HepG2 (cell line): Measurements from ENCODE around the gene KXD1. TPM values are rescaled to one million over a fixed set of nuclear protein-coding genes. Genes with fewer than 3 reads are reported as not detected.
A peak's percentile ranks its signal among the peaks of the same experiment; 100 is the strongest.

Experiments used
- ARNT2 ChIP-seq: sonication (generic); formaldehyde crosslinking; IDR thresholded peaks from 2 replicates; pipeline ENCODE4 v1.8.0; 2022; ENCODE audit warnings: mild to moderate bottlenecking, low read depth, missing genetic modification reagents, moderate library complexity
- ELF3 ChIP-seq: IDR thresholded peaks from 2 replicates; pipeline ENCODE4 v1.6.1; 2016; ENCODE audit warnings: missing genetic modification reagents, missing compliant biosample characterization
- FOSL2 ChIP-seq: sonication (generic); formaldehyde crosslinking; IDR thresholded peaks from 2 replicates; pipeline ENCODE4 v1.4.0; 2020; ENCODE audit warnings: missing genetic modification reagents
- GABPA ChIP-seq, 2 experiments: IDR thresholded peaks; 2 replicates each; pipeline ENCODE4 v1.6.1; 2011 to 2016; ENCODE audit warnings: low read depth in 2 of 2, low read length in 1 of 2, missing biosample characterization in 1 of 2, missing genetic modification characterization in 1 of 2
- GLI4 ChIP-seq: sonication (generic); formaldehyde crosslinking; IDR thresholded peaks from 2 replicates; pipeline ENCODE4 v1.5.1; 2020; ENCODE audit warnings: missing genetic modification reagents, mild to moderate bottlenecking, moderate library complexity, borderline replicate concordance
- MED8 ChIP-seq: sonication (generic); formaldehyde crosslinking; IDR thresholded peaks from 2 replicates; pipeline ENCODE4 v1.8.1; 2023; ENCODE audit warnings: mild to moderate bottlenecking, missing genetic modification reagents; ENCODE audit not compliant: insufficient replicate concordance
- MTA3 ChIP-seq: sonication (generic); formaldehyde crosslinking; IDR thresholded peaks from 2 replicates; pipeline ENCODE4 v1.4.0; 2020; ENCODE audit warnings: missing genetic modification reagents
- NCOA1 ChIP-seq: sonication (generic); formaldehyde crosslinking; IDR thresholded peaks from 2 replicates; pipeline ENCODE4 v1.9.0; 2021; ENCODE audit warnings: missing genetic modification reagents
- NR1H2 ChIP-seq: sonication (generic); formaldehyde crosslinking; IDR thresholded peaks from 2 replicates; pipeline ENCODE4 v1.8.1; 2022; ENCODE audit warnings: low read depth, missing genetic modification reagents, borderline replicate concordance
- NR2F6 ChIP-seq, 2 experiments: IDR thresholded peaks; 2 replicates each; pipeline ENCODE4 v1.6.1; 2016; ENCODE audit warnings: antibody characterized with exemption in 1 of 2, mild to moderate bottlenecking in 1 of 2
- PLRG1 ChIP-seq: fragments of 450-650 bp; conservative IDR thresholded peaks from 2 replicates; pipeline ENCODE4 v1.6.1; 2016
- ZNF615 ChIP-seq: sonication (generic); formaldehyde crosslinking; IDR thresholded peaks from 2 replicates; pipeline ENCODE4 v1.5.0; 2020; ENCODE audit warnings: mild to moderate bottlenecking, missing genetic modification reagents, borderline replicate concordance
- ZNF737 ChIP-seq: sonication (generic); formaldehyde crosslinking; IDR thresholded peaks from 2 replicates; pipeline ENCODE4 v1.5.0; 2020; ENCODE audit warnings: missing genetic modification reagents, mild to moderate bottlenecking, borderline replicate concordance
- polyA plus RNA-seq, 8 experiments: library from polyadenylated mRNA; depleted of rRNA in 3 of 8; stranded (reverse) in 7 of 8; unstranded in 1 of 8; fragments of >200 nt; fragmentation: Illumina TruSeq in 4 of 8; extraction: Trizol in 4 of 8; gene quantifications; 2 replicates each; pipeline versions ENCODE4 v1.2.1 to v1.2.3, GENCODE V29; 2011 to 2016; ENCODE audit warnings: low read depth in 4 of 8, missing spikeins in 1 of 8, mixed read lengths in 1 of 8; ENCODE audit not compliant: insufficient read depth in 1 of 8
- total RNA-seq, 5 experiments: library from RNA; depleted of rRNA; stranded (reverse); fragments of >200 nt; fragmentation: Illumina TruSeq; extraction: Trizol; gene quantifications; 2 replicates each; pipeline ENCODE4 v1.2.3, GENCODE V29; 2016; ENCODE audit warnings: low read depth in 1 of 5
- TF ChIP-seq, protein P1 (sequence below): sonication (generic); formaldehyde crosslinking; IDR thresholded peaks from 2 replicates; pipeline ENCODE4 v1.4.0; 2020; ENCODE audit warnings: missing genetic modification reagents
- TF ChIP-seq, protein P2 (sequence below): sonication (generic); formaldehyde crosslinking; IDR thresholded peaks from 2 replicates; pipeline ENCODE4 v1.4.0; 2020; ENCODE audit warnings: missing genetic modification reagents
- TF ChIP-seq, protein P3 (sequence below): sonication (generic); formaldehyde crosslinking; IDR thresholded peaks from 2 replicates; pipeline ENCODE4 v1.4.0; 2020; ENCODE audit warnings: missing genetic modification reagents; ENCODE audit errors: not compliant biosample characterization

KXD1 gene
- total and polyA plus RNA-seq, 2 of the 13 experiments (the other 11 are each of a cell fraction or from before 2014, with no cell fraction given), result 44.6 to 143 TPM

DNA sequence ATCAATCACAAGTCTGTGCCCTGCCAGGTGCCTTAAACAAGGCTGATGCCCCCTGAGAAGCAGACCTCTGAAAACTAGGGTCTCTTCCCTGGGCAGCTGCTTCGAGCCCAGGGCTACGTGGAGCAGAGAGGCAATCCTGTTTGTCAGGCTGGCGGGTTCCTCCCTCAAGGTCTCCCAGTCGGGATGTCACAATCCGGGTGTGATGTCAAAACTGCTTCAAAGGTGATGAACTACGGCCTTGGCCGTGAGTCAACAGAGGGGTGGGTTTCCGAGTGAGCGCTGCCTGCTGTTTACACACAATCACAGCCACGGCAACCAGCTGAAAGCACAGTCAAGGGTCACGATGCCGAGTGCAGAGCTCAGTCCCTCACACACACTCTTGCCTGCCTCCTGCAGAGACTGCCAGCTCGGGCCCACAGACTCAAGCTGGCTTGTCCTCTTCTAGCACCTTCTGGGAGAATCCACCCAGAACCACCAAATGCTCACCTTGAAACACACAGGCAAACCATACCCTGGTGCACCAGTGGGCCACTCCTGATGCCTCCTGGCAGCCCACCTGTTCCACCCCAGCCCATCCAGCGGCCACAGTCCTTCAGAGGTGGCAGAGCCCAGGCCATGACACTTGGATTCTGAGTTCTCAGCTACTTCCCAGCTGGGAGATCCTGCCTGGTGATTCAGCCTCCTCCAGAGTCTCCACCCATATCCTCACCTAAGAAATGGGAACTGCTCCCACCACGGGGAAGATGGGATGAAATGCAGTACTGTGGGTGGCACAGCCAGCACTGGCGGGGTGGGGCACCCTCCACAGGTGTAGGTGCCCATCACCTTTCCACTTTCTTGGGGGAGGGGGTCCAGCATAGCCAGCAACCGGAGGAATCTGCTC lies 42.6 kb upstream of the KXD1 start (continued):
- no peak for TF ChIP-seq GABPA (IDR thresholded peaks at IDR 0.05; ENCODE audit: low read depth, low read length)
- TF ChIP-seq GABPA (CRISPR knock-in tag; IDR thresholded peaks at IDR 0.05; ENCODE audit: low read depth), result peak; percentile 81
- TF ChIP-seq, protein P1, sequence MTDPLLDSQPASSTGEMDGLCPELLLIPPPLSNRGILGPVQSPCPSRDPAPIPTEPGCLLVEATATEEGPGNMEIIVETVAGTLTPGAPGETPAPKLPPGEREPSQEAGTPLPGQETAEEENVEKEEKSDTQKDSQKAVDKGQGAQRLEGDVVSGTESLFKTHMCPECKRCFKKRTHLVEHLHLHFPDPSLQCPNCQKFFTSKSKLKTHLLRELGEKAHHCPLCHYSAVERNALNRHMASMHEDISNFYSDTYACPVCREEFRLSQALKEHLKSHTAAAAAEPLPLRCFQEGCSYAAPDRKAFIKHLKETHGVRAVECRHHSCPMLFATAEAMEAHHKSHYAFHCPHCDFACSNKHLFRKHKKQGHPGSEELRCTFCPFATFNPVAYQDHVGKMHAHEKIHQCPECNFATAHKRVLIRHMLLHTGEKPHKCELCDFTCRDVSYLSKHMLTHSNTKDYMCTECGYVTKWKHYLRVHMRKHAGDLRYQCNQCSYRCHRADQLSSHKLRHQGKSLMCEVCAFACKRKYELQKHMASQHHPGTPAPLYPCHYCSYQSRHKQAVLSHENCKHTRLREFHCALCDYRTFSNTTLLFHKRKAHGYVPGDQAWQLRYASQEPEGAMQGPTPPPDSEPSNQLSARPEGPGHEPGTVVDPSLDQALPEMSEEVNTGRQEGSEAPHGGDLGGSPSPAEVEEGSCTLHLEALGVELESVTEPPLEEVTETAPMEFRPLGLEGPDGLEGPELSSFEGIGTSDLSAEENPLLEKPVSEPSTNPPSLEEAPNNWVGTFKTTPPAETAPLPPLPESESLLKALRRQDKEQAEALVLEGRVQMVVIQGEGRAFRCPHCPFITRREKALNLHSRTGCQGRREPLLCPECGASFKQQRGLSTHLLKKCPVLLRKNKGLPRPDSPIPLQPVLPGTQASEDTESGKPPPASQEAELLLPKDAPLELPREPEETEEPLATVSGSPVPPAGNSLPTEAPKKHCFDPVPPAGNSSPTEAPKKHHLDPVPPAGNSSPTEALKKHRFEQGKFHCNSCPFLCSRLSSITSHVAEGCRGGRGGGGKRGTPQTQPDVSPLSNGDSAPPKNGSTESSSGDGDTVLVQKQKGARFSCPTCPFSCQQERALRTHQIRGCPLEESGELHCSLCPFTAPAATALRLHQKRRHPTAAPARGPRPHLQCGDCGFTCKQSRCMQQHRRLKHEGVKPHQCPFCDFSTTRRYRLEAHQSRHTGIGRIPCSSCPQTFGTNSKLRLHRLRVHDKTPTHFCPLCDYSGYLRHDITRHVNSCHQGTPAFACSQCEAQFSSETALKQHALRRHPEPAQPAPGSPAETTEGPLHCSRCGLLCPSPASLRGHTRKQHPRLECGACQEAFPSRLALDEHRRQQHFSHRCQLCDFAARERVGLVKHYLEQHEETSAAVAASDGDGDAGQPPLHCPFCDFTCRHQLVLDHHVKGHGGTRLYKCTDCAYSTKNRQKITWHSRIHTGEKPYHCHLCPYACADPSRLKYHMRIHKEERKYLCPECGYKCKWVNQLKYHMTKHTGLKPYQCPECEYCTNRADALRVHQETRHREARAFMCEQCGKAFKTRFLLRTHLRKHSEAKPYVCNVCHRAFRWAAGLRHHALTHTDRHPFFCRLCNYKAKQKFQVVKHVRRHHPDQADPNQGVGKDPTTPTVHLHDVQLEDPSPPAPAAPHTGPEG (CRISPR knock-in tag), result peak; percentile 82
- TF ChIP-seq GLI4 (CRISPR knock-in tag), result 0 out of 2 replicates have a peak, but pooled peaks have one; percentile 48
- peak; percentile 98 for TF ChIP-seq NCOA1 (CRISPR knock-in tag)
- TF ChIP-seq ARNT2, result peak; percentile 94
- no peak; the same call in 1 of the 2 replicates for TF ChIP-seq ZNF737 (CRISPR knock-in tag)
- peak; percentile 80 for TF ChIP-seq MED8 (CRISPR knock-in tag)
- TF ChIP-seq, protein P2, sequence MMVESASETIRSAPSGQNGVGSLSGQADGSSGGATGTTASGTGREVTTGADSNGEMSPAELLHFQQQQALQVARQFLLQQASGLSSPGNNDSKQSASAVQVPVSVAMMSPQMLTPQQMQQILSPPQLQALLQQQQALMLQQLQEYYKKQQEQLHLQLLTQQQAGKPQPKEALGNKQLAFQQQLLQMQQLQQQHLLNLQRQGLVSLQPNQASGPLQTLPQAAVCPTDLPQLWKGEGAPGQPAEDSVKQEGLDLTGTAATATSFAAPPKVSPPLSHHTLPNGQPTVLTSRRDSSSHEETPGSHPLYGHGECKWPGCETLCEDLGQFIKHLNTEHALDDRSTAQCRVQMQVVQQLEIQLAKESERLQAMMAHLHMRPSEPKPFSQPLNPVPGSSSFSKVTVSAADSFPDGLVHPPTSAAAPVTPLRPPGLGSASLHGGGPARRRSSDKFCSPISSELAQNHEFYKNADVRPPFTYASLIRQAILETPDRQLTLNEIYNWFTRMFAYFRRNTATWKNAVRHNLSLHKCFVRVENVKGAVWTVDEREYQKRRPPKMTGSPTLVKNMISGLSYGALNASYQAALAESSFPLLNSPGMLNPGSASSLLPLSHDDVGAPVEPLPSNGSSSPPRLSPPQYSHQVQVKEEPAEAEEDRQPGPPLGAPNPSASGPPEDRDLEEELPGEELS (CRISPR knock-in tag), result peak; percentile 100
- TF ChIP-seq NR2F6 (IDR thresholded peaks at IDR 0.05), result peak; percentile 98
- TF ChIP-seq NR2F6 (CRISPR knock-in tag; IDR thresholded peaks at IDR 0.05), result peak; percentile 100
- TF ChIP-seq PLRG1, result no peak
- TF ChIP-seq FOSL2, result peak; percentile 97
- TF ChIP-seq, protein P3, sequence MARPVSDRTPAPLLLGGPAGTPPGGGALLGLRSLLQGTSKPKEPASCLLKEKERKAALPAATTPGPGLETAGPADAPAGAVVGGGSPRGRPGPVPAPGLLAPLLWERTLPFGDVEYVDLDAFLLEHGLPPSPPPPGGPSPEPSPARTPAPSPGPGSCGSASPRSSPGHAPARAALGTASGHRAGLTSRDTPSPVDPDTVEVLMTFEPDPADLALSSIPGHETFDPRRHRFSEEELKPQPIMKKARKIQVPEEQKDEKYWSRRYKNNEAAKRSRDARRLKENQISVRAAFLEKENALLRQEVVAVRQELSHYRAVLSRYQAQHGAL (CRISPR knock-in tag), result no peak
- TF ChIP-seq ZNF615 (CRISPR knock-in tag), result peak; percentile 88; the same call in 1 of the 2 replicates
- TF ChIP-seq ELF3 (CRISPR knock-in tag), result peak; percentile 95
- TF ChIP-seq MTA3 (CRISPR knock-in tag), result no peak
- no peak for TF ChIP-seq NR1H2
